ACC112 (cell line): ENCODE results near the gene MTCH1.
A peak's percentile ranks its signal among the peaks of the same experiment; 100 is the strongest.

Experiments used
- H2AFZ ChIP-seq: fragments of 200-600 bp; sonication (generic); one replicate; pipeline ENCODE4 v1.6.0; 2017; ENCODE audit warnings: antibody characterized with exemption, low read length; ENCODE audit not compliant: unreplicated experiment
- H3K27ac ChIP-seq: fragments of 200-600 bp; sonication (generic); 2 replicates; pipeline ENCODE4 v1.5.1; 2014; ENCODE audit warnings: low read depth, mild to moderate bottlenecking, antibody characterized with exemption, low read length, moderate library complexity
- H3K27me3 ChIP-seq: fragments of 200-600 bp; sonication (generic); 2 replicates; pipeline ENCODE4 v1.6.1; 2014; ENCODE audit warnings: mild to moderate bottlenecking, antibody characterized with exemption, low read length, moderate library complexity, mixed read lengths; ENCODE audit not compliant: insufficient read depth
- H3K36me3 ChIP-seq: fragments of 200-600 bp; sonication (generic); 2 replicates; pipeline ENCODE4 v1.6.1; 2016; ENCODE audit warnings: mild to moderate bottlenecking, antibody characterized with exemption, low read length, moderate library complexity, mixed read lengths; ENCODE audit not compliant: insufficient read depth
- H3K4me1 ChIP-seq: fragments of 200-600 bp; sonication (generic); one replicate; pipeline ENCODE4 v1.6.1; 2016; ENCODE audit warnings: low read length, mixed read lengths; ENCODE audit not compliant: insufficient read depth, unreplicated experiment, control insufficient read depth
- H3K4me3 ChIP-seq: fragments of 200-600 bp; sonication (generic); 2 replicates; pipeline ENCODE4 v1.5.1; 2014; ENCODE audit warnings: mild to moderate bottlenecking, low read depth, low read length
- H3K79me2 ChIP-seq: fragments of 200-600 bp; sonication (generic); one replicate; pipeline ENCODE4 v1.6.0; 2016; ENCODE audit warnings: low read length; ENCODE audit not compliant: control insufficient read depth, unreplicated experiment, insufficient read depth

The MTCH1 gene

DNA sequence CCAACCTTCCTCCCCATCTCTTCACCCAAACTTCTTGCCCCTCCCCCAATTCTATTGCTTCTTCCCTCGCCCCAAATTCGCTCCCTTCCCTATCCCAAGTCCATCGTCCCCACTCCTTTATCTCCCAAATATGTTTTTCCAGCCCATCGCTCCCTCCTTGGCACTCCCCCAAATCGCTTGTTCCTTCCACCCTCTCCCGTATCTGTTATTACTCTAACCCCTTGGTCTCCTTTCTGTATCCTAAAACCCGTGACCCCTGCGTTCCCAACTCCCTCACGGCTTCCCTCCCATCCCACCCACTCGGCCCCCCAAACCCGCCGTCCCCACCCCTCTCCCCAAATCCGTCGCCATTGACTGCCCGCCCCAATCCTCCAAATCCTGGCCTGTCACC, 584 bp downstream of the MTCH1 start:
- H2AFZ ChIP-seq: peak overlapping the region; percentile 64
- H3K4me1 ChIP-seq: peaks cover 32% of the 10 kb centered on the region
- H3K79me2 ChIP-seq: peaks cover 60% of the 10 kb centered on the region
- H3K4me3 ChIP-seq: peak overlapping the region; percentile 94
- peak overlapping the region; percentile 70 for H3K27ac ChIP-seq
- no peaks in the 10 kb centered on the region for H3K27me3 ChIP-seq
- H3K36me3 ChIP-seq: no peaks in the 10 kb centered on the region

DNA sequence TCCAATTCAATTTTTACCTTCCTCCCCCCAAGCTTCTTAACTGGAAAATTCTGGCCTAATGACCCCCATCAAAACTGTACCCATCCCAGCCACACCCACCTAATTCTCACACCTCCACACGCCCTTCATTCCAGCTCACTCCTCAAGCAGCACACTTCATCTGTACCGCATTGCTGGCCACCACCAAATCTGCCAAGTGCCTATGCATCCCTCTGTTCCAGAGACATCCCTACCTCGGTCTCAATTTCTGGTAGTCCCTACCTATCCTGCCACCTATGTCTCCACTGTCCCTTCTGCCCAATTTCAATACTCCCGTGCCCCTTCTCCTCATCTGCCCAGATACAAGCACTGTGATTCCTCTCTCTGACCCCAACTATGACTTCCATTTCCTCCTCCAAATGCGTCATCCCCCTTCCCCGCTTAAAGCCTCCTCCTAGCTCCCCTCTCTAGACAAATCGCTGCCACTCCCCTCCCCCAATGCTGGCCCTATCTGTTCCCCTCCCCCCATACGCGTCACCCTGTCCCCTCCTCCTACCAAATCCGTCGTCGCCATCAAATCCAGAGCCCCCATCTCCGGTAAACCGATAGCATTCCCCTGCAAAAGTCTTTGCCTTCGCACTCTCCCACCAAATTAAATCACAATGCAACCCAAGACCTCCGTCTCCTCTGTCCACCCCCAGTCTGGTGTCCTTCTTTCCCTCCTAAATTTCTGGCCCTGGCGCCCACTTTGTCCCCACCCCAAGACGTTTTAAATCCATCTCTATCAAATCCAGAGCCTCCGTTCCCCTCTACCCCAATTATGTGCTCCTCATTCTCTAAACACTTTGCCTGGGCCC, 1.2 kb downstream of the MTCH1 start:
- no peaks in the 10 kb centered on the region for H3K27me3 ChIP-seq
- no peak overlapping the region for H2AFZ ChIP-seq
- peaks cover 67% of the 10 kb centered on the region for H3K79me2 ChIP-seq
- H3K4me3 ChIP-seq: peak overlapping the region; percentile 94
- H3K4me1 ChIP-seq: peaks cover 32% of the 10 kb centered on the region
- no peaks in the 10 kb centered on the region for H3K36me3 ChIP-seq
- H3K27ac ChIP-seq: peak overlapping the region; percentile 70

DNA sequence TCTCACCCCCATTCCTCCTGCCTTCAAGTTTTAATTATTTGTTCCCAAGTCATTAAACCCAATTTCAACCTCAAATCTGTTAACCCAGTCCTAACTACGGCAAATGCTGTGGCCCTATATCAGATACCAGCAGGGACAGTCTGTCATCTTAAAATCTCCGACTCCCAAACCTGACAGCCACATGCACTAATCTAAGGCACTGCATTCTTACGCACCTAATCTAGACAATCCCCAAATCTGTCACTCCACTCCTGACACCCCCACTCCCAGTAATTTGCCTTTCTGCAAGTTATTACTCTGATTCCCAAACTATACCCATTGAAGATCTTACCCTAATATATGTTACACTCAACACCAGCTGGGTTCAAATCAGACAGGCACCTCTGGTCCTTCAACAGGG, 2.5 kb downstream of the MTCH1 start:
- peak overlapping the region; percentile 94 for H3K4me3 ChIP-seq
- no peaks in the 10 kb centered on the region for H3K27me3 ChIP-seq
- H3K27ac ChIP-seq: peak overlapping the region; percentile 22; the same call in 1 of the 2 replicates
- peaks cover 79% of the 10 kb centered on the region for H3K79me2 ChIP-seq
- no peaks in the 10 kb centered on the region for H3K36me3 ChIP-seq
- H3K4me1 ChIP-seq: peaks cover 38% of the 10 kb centered on the region
- no peak overlapping the region for H2AFZ ChIP-seq

DNA sequence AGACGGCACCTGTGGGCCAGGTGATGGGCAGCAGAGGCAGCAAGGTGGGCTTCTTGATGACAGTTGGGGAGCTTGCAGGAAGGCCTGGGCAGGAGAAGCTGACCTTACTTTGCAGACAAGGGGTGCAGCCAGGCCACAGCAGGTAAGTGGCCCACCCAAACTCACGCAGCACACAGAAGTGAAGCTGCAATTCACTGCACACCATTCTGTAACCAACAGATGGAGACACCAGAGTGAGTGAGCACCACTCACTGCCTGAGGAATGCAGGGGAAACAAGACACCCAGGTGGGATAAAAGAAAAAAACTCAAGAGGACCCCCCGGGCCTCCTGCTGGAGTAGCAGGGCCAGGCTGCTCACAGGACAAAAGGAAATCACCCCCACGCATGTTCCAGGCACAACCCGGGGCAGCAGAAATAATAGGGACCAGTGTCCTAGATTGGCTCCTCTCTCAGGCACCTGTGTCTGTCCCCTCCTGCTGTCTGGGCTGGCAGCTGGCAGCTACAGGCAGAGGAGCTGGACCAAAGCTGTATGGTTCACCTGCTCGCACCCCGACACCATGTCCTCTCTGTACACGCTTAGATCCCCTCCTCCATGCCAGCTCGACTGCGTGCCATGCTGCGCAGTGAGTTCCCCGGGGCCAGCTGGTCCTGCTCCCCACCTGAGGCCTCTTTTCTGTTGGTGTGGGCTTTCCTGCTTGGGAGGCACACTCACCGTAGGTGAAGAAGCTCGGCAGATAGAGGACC, 4.9 kb downstream of the MTCH1 start:
- H3K27me3 ChIP-seq: no peaks in the 10 kb centered on the region
- no peak overlapping the region for H3K27ac ChIP-seq
- no peak overlapping the region for H3K4me3 ChIP-seq
- peaks cover 32% of the 10 kb centered on the region for H3K4me1 ChIP-seq
- H2AFZ ChIP-seq: no peak overlapping the region
- peaks cover 90% of the 10 kb centered on the region for H3K79me2 ChIP-seq
- peaks cover 24% of the 10 kb centered on the region; the same call in 1 of the 2 replicates for H3K36me3 ChIP-seq

DNA sequence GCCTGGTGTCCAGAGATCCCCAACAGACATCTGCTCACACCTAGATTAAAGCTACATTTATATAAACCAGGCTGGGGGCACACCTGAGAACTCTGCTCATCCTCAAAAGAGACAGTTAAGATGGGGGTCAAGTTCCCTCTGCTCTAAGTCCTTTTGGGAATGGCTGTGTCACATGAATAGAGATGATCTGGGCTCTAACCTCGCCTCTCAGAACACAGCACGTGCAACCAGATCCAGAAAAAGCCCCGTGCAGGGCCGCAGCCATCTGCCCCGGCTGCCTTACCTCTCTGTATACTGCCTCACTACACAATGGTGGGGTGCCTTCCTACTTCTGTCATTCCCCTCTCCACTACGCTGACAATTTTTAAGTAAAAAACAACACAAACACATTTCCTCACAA, 5.9 kb downstream of the MTCH1 start:
- no peak overlapping the region for H3K27ac ChIP-seq
- H3K27me3 ChIP-seq: no peaks in the 10 kb centered on the region
- H3K79me2 ChIP-seq: peaks cover 87% of the 10 kb centered on the region
- peaks cover 32% of the 10 kb centered on the region for H3K36me3 ChIP-seq
- peaks cover 32% of the 10 kb centered on the region for H3K4me1 ChIP-seq
- no peak overlapping the region for H3K4me3 ChIP-seq
- no peak overlapping the region for H2AFZ ChIP-seq

DNA sequence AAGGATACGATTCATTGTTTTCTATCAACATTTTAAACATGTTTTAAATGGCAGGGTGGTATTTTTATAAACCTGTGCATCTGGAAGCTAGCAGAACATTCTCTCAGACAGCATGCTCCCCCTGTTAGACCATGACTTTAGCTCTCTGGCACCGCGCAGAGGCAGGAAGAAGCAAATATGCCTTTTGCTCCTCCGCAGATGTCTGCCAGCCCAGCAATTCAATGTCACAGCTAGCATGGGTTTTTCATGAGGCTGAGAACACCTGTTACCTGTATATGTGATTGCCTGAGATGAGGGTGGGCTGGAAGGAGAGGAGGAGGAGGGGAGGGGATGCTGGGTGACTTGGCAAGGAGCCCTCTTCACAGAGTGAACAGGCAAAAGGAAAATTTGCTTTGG, 6.7 kb downstream of the MTCH1 start:
- Histone ChIP-seq H3K36me3 (peaks cover 38% of the 10 kb centered on the region), H2AFZ (no peak overlapping the region), H3K4me3 (no peak overlapping the region), H3K79me2 (peaks cover 80% of the 10 kb centered on the region), H3K27ac (no peak overlapping the region), H3K4me1 (peaks cover 30% of the 10 kb centered on the region), H3K27me3 (no peaks in the 10 kb centered on the region)

DNA sequence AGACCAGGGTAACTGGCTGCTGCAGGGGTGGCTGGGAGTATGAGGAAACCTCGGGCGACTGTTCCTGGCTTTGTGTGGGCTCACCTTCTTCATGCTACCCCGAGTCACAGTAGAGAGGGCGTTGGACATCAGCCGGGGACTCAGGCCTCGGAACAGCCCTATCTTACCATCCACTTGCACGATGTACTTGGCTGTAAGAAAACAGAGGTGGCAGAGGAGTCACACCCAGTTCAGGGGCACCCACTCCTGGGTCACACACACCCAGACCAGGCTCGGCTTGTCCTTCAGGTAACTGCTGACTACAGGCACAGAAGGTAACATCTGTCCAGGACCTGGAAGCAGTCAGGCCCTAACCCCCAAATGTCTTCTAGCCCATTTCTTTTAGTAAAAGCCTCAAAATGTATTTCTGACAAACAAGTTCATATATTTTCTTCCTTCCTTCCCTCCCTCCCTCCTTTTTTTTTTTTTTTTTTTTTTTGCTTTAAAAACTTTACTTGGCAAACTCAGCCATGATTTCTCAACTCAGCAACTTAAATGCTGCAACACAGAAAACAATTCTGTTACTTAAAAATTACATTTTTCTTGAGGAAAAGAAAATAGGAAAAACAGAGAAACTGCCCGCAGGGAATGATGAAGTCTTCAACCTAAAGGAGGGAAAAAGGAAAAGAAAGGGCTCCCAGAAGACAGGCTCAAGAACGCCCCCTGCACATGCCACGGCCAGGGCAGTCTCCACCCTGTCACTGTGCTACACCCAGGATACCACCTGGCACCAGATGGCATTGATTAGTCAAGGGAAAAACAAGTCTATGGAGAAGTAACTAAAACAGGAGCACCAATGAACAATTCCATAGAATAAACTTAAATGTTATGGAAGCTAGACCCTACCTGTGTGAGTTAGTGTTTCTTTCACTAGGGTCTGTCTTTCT, 7.3 kb downstream of the MTCH1 start:
- Histone ChIP-seq H3K36me3 (peaks cover 40% of the 10 kb centered on the region), H3K79me2 (peaks cover 73% of the 10 kb centered on the region), H3K4me3 (no peak overlapping the region), H3K27me3 (no peaks in the 10 kb centered on the region), H2AFZ (no peak overlapping the region), H3K27ac (no peak overlapping the region), H3K4me1 (peaks cover 23% of the 10 kb centered on the region)

DNA sequence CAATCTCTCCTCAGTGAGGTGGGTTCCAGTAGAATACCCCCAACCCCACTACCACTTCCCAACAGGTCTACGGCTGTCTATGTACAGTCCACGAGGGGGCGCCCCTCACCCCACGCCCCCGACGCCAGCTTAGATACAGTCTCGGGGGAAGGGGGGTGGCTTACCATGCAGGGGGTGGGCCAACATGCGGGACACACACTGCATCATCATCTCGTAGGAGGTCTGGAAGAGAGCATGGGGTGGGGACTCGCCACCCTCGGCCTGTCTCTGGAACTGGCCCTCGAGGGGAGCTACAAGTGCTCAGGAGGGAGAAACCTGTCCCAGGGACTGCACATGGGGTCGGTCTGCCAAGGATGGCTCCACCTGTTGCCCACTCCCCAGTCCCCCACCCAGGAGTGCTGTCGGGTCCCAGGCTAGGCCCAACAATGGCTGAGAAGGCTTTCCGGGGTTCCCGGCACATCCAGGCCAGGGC, 8.5 kb downstream of the MTCH1 start:
- Histone ChIP-seq H3K27ac (no peak overlapping the region), H3K4me3 (no peak overlapping the region), H3K4me1 (peaks cover 12% of the 10 kb centered on the region), H3K27me3 (no peaks in the 10 kb centered on the region), H3K36me3 (peaks cover 50% of the 10 kb centered on the region), H2AFZ (no peak overlapping the region), H3K79me2 (peaks cover 61% of the 10 kb centered on the region)

DNA sequence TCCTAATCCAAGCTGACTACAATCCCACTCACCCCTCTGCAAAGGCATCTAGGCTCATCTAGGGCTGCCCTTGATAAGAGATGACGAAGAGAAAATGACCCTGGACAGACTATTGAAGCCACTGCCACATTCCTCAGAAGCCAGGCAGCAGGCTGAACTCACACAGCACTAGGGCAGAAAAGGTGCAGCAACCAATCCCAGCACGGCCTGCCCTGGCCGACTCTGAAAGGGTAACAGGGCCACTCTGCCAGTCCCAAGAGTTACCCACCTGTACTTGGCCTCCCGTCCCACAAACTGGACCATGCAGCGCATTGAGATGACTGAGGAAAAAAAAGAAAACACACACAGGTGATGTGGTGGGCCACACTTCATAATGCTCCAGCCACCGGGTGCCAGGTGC, 9.1 kb downstream of the MTCH1 start:
- H3K4me1 ChIP-seq: peaks cover 12% of the 10 kb centered on the region
- no peaks in the 10 kb centered on the region for H3K27me3 ChIP-seq
- H3K4me3 ChIP-seq: no peak overlapping the region
- no peak overlapping the region for H2AFZ ChIP-seq
- peaks cover 56% of the 10 kb centered on the region for H3K79me2 ChIP-seq
- H3K36me3 ChIP-seq: peaks cover 56% of the 10 kb centered on the region
- no peak overlapping the region for H3K27ac ChIP-seq

DNA sequence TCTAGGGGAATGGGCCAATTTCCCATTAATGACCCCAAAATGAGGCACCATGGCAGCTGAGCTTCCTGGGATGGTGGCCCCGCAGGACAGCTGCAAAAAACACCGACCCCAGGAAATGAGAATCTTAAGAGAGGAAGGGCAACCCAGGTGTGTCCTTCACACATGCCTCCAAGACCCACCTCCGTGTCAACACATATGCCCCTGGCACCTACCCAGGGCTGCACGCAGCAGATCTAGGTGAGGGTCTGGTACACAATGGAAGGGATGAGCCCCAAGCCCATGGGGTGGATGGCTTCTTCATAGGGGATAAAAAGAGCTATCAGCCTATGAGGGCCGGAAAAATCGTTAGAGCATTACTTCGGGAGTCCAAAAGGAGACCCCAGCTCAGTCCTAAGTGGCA, 9.5 kb downstream of the MTCH1 start:
- Histone ChIP-seq H3K4me1 (peaks cover 9% of the 10 kb centered on the region), H3K4me3 (no peak overlapping the region), H3K36me3 (peaks cover 60% of the 10 kb centered on the region), H3K27me3 (no peaks in the 10 kb centered on the region), H3K27ac (no peak overlapping the region), H3K79me2 (peaks cover 52% of the 10 kb centered on the region), H2AFZ (no peak overlapping the region)
